Pancreas (tissue), 10 donors: ENCODE data around the gene ZNF521. TPM values are rescaled to one million over a fixed set of nuclear protein-coding genes. Genes with fewer than 3 reads are reported as not detected.

Experiments
- ATAC-seq, 4 donors: fragments of 200-7000 bp; cut with Tn5 transposase; one replicate each; pipeline versions ENCODE4 v1.8.0 to v1.9.1; 2020; ENCODE audit warnings: mild to moderate bottlenecking in 4 of 4, moderate library complexity in 4 of 4
- DNase-seq, 6 donors: peaks; one replicate each; pipeline ENCODE4 v3.0.0-alpha.2; 2020
- FAIRE-seq: peaks from 2 replicates; lab custom pipeline; 2012; peaks lifted over from hg19 to GRCh38; lab: Jason Lieb, UNC
- H3K27ac ChIP-seq, 4 donors: fragments of 200-600 bp; sonication (generic); 1 replicate in 3 of 4; 2 replicates in 1 of 4; pipeline versions ENCODE4 v1.5.0 to v1.8.0; 2020
- H3K27me3 ChIP-seq, 4 donors: fragments of 200-600 bp; one replicate each; pipeline ENCODE4 v1.8.0; 2021
- H3K36me3 ChIP-seq, 3 donors: fragments of 200-600 bp; sonication (generic) in 1 of 3; one replicate each; pipeline versions ENCODE4 v1.5.0 to v1.8.0; 2020 to 2021
- H3K4me1 ChIP-seq, 3 donors: fragments of 200-600 bp; one replicate each; pipeline ENCODE4 v1.8.0; 2021
- H3K4me3 ChIP-seq, 4 donors: fragments of 200-600 bp; sonication (generic) in 2 of 4; one replicate each; pipeline versions ENCODE4 v1.5.0 to v1.8.0; 2020 to 2021
- H3K9me3 ChIP-seq, 4 donors: fragments of 200-600 bp; one replicate each; pipeline ENCODE4 v1.8.0; 2021
- CTCF ChIP-seq, 4 donors: fragments of 200-600 bp; sonication (generic) in 3 of 4; IDR thresholded peaks; one replicate each; pipeline versions ENCODE4 v1.5.0 to v1.8.0; 2021; ENCODE audit warnings: antibody characterized with exemption in 4 of 4
- WGBS, 2 donors: extraction: QIAGEN DNeasy Blood & Tissue Kit; methylation state at CpG; one replicate each; pipeline ENCODE4 v1.1.7; 2013; 5-methylcytosine and 5-hydroxymethylcytosine counted together
- intact Hi-C, 3 donors: fragments of 100-400 bp; cut with DNase I; formaldehyde crosslinking; loops; one replicate each; pipeline versions ENCODE4 v1.11.1 to v1.14.2; 2022
- polyA plus RNA-seq, 2 donors: library from polyadenylated mRNA; stranded (reverse); fragments of 200-250 nt; gene quantifications; one replicate each; pipeline ENCODE4 v1.2.3, GENCODE V29; 2013
- total RNA-seq, 6 donors: library from RNA; stranded (reverse); fragmentation: NEBNext Ultra II Directional in 4 of 6; extraction: Animal tissue kit (Norgen Biotek cat#: 25700) in 4 of 6; gene quantifications; one replicate each; pipeline versions ENCODE4 v1.2.1 to v1.2.4, GENCODE V29; 2021 to 2023
- donor health status: healthy with polysubstance abuse.
- donor health status: DM: no; HTN: no; CAD: no; lungs with moderate emphysema.
- donor health status: DM: no; HTN: no; CAD: no.
- donor health status: control.
- donor health status: control.
- donor health status: Bipolar disorder and iron deficiency.
- donor health status: DM: yes; HTN: yes; CAD: no.
- donor health status: DM: no; HTN: no; CAD: no.
- donor health status: DM: no; HTN: no; CAD: no.
- donor health status: DM: yes; HTN: yes; CAD: no.

ZNF521 gene
- total and polyA plus RNA-seq, 8 donors: 0.42 to 6.0 (median 1.5) TPM

DNA sequence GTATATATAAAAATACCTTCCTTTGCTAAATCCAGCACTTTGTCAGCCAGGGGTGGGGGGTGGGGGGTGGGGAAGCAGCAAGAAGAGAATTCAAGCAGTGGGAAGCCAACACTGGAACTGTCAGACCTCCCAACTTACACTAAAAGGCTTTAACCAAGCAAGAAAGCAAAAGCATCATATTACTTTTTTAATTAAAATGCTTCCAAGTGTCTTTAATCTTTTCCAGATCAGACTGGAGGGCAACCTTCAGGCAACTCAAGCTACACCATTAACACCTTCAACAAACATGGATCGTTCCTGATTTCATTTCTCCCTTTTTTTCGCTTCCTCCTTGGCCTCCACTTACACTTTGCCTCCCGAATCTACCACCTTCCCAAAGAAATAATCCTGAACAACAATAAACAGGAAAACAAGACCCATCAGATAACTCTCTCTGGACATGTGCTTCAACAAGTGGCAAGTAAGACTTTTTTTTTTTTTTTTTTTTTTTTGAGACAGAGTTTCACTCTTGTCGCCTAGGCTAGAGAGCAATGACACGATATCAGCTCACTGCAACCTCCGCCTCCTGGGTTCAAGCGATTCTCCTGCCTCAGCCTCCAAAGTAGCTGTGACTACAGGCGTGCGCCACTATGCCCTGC is 35.5 kb downstream of the ZNF521 start:
- no peaks in the 10 kb centered on the region for H3K36me3 ChIP-seq

GRCh38 chr18:25314838-25315190 is 37.2 kb downstream of the ZNF521 start:
- TF ChIP-seq CTCF (IDR thresholded peaks at IDR 0.05): no peak
- no peak for FAIRE-seq
- no peak for ATAC-seq

More for the DNA sequence above, 35.5 kb downstream of the ZNF521 start:
- no peak for ATAC-seq
- DNase-seq: no peak
- no peak for FAIRE-seq
- intact Hi-C loops: no loop called here
- no peak for TF ChIP-seq CTCF (IDR thresholded peaks at IDR 0.05)
- no peaks in the 10 kb centered on the region for H3K4me1 ChIP-seq
- no peak overlapping the region for H3K27ac ChIP-seq
- 67 to 80% methylated on average over 9 of the region's 9 CpGs for WGBS, 2 donors
- no peaks in the 10 kb centered on the region for H3K9me3 ChIP-seq
- H3K27me3 ChIP-seq: peaks cover 0 to 4% (median 0%) of the 10 kb centered on the region in 4 donors
- no peak overlapping the region for H3K4me3 ChIP-seq

GRCh38 chr18:25314151-25314837 is 37.7 kb downstream of the ZNF521 start:
- no peak for FAIRE-seq
- no peak for DNase-seq
- H3K4me1 ChIP-seq: no peaks in the 10 kb centered on the region
- H3K4me3 ChIP-seq: no peak overlapping the region
- H3K36me3 ChIP-seq: no peaks in the 10 kb centered on the region
- 49 to 62% methylated on average over 3 of the region's 3 CpGs for WGBS, 2 donors
- intact Hi-C loops: no loop called here
- H3K9me3 ChIP-seq: no peaks in the 10 kb centered on the region
- peaks cover 0 to 4% (median 0%) of the 10 kb centered on the region in 4 donors for H3K27me3 ChIP-seq
- H3K27ac ChIP-seq: no peak overlapping the region
- ATAC-seq: no peak
- TF ChIP-seq CTCF (IDR thresholded peaks at IDR 0.05): no peak

More at GRCh38 chr18:25314838-25315190, 37.2 kb downstream of the ZNF521 start:
- DNase-seq: no peak
- intact Hi-C loops: no loop called here
- no peak overlapping the region for H3K27ac ChIP-seq
- H3K36me3 ChIP-seq: no peaks in the 10 kb centered on the region
- no peak overlapping the region for H3K4me3 ChIP-seq
- H3K9me3 ChIP-seq: no peaks in the 10 kb centered on the region
- peaks cover 0 to 4% (median 0%) of the 10 kb centered on the region in 4 donors for H3K27me3 ChIP-seq
- H3K4me1 ChIP-seq: no peaks in the 10 kb centered on the region

DNA sequence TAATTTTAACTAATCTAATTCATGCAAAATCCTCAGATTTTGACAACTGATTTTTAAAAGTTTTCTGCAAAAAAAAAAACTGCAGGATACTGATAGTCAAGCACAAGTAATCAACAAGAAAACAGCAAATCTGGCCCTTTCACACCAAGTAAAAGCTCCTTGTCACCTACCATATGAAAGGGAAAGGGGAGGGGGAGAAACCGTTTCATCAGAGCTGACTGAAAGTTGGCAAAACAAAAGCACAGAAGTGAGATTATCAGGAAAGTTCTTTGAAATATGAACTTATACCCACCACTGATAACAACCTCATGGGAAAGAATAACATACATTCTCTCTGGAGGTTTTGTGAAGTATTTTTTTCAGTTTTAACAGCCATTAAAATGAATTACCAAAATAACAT is 38.7 kb downstream of the ZNF521 start:
- H3K27me3 ChIP-seq: peaks cover 0 to 4% (median 0%) of the 10 kb centered on the region in 4 donors
- H3K4me1 ChIP-seq: no peaks in the 10 kb centered on the region
- 3 to 9% methylated on average over 1 of the region's 1 CpG for WGBS, 2 donors
- DNase-seq (no peak), ATAC-seq (no peak), FAIRE-seq (no peak)
- no peak overlapping the region for H3K4me3 ChIP-seq
- no peaks in the 10 kb centered on the region for H3K9me3 ChIP-seq
- no peak overlapping the region for H3K27ac ChIP-seq
- no peaks in the 10 kb centered on the region for H3K36me3 ChIP-seq
- TF ChIP-seq CTCF (IDR thresholded peaks at IDR 0.05): no peak
- intact Hi-C loops: no loop called here

GRCh38 chr18:25310045-25310444 is 41.9 kb downstream of the ZNF521 start:
- Histone ChIP-seq H3K4me1 (no peaks in the 10 kb centered on the region), H3K4me3 (no peak overlapping the region), H3K36me3 (no peaks in the 10 kb centered on the region), H3K9me3 (no peaks in the 10 kb centered on the region), H3K27me3 (no peaks in the 10 kb centered on the region), H3K27ac (no peak overlapping the region)
- DNase-seq (no peak), FAIRE-seq (peak; percentile 23), ATAC-seq (no peak)
- no peak for TF ChIP-seq CTCF (IDR thresholded peaks at IDR 0.05)
- intact Hi-C loops: no loop called here
